Liver (tissue), 9 donors: ENCODE results near the gene S100A11. TPM values are rescaled to one million over a fixed set of nuclear protein-coding genes. Genes with fewer than 3 reads are reported as not detected.

Experiments
- DNase-seq: peaks from one replicate; pipeline ENCODE4 v3.0.0-alpha.2; 2017; ENCODE audit warnings: low spot score
- H3K27ac ChIP-seq, 2 donors: one replicate each; pipeline ENCODE4 v1.7.0; 2013; ENCODE audit warnings: inconsistent platforms in 2 of 2, low read length in 2 of 2, control low read depth in 1 of 2, low read depth in 1 of 2, mild to moderate bottlenecking in 1 of 2
- H3K27me3 ChIP-seq, 4 donors: one replicate each; pipeline versions ENCODE4 v1.6.1 to v1.7.0; 2013; ENCODE audit warnings: low read length in 3 of 4, inconsistent platforms in 1 of 4, mild to moderate bottlenecking in 1 of 4, moderate library complexity in 1 of 4; ENCODE audit not compliant: control insufficient read depth in 4 of 4, insufficient read depth in 4 of 4
- H3K36me3 ChIP-seq, 4 donors: one replicate each; pipeline versions ENCODE4 v1.6.1 to v1.7.0; 2013; ENCODE audit warnings: low read length in 3 of 4, mild to moderate bottlenecking in 3 of 4, low read depth in 1 of 4, moderate library complexity in 1 of 4; ENCODE audit not compliant: control insufficient read depth in 4 of 4, insufficient read depth in 3 of 4
- H3K4me1 ChIP-seq, 4 donors: one replicate each; pipeline versions ENCODE4 v1.6.1 to v1.7.0; 2013; ENCODE audit warnings: low read length in 3 of 4, mild to moderate bottlenecking in 3 of 4, moderate library complexity in 1 of 4; ENCODE audit not compliant: control insufficient read depth in 4 of 4, insufficient read depth in 4 of 4
- H3K4me3 ChIP-seq, 3 donors: one replicate each; pipeline versions ENCODE4 v1.6.1 to v1.7.0; 2013; ENCODE audit warnings: low read length in 3 of 3, control low read depth in 1 of 3, low read depth in 1 of 3, mild to moderate bottlenecking in 1 of 3
- H3K9ac ChIP-seq, 2 donors: one replicate each; pipeline ENCODE4 v1.7.0; 2013; ENCODE audit warnings: low read length in 2 of 2, mild to moderate bottlenecking in 2 of 2, moderate library complexity in 2 of 2, control low read depth in 1 of 2, low read depth in 1 of 2
- H3K9me3 ChIP-seq, 4 donors: one replicate each; pipeline versions ENCODE4 v1.6.1 to v1.7.0; 2013; ENCODE audit warnings: low read length in 3 of 4; ENCODE audit not compliant: control insufficient read depth in 4 of 4
- CTCF ChIP-seq: fragments of 150-350 bp; IDR thresholded peaks from 2 replicates; pipeline ENCODE4 v1.5.1; 2017; ENCODE audit warnings: improper control_type of control experiment, low read depth, low read length; ENCODE audit not compliant: missing input control
- EGR1 ChIP-seq, 2 donors: IDR thresholded peaks; 2 replicates each; pipeline ENCODE4 v1.6.1; 2016 to 2018; ENCODE audit warnings: antibody characterized with exemption in 2 of 2, low read depth in 2 of 2
- FOXA1 ChIP-seq: IDR thresholded peaks from 2 replicates; pipeline ENCODE4 v1.6.1; 2016; ENCODE audit warnings: antibody characterized with exemption
- FOXA2 ChIP-seq: IDR thresholded peaks from 2 replicates; pipeline ENCODE4 v1.6.1; 2016; ENCODE audit warnings: antibody characterized with exemption
- GABPA ChIP-seq, 2 donors: IDR thresholded peaks in 1 of 2; conservative IDR thresholded peaks in 1 of 2; 2 replicates each; pipeline ENCODE4 v1.6.1; 2016; ENCODE audit warnings: antibody characterized with exemption in 2 of 2, mild to moderate bottlenecking in 1 of 2, moderate library complexity in 1 of 2
- HNF4A ChIP-seq, 2 donors: conservative IDR thresholded peaks; 2 replicates each; pipeline ENCODE4 v1.6.1; 2016; ENCODE audit warnings: antibody characterized with exemption in 2 of 2, mild to moderate bottlenecking in 2 of 2
- HNF4G ChIP-seq: IDR thresholded peaks from 2 replicates; pipeline ENCODE4 v1.6.1; 2016; ENCODE audit warnings: antibody characterized with exemption
- JUND ChIP-seq, 2 donors: IDR thresholded peaks; 2 replicates each; pipeline ENCODE4 v1.6.1; 2016; ENCODE audit warnings: antibody characterized with exemption in 2 of 2
- MAX ChIP-seq: IDR thresholded peaks from 2 replicates; pipeline ENCODE4 v1.6.1; 2016; ENCODE audit warnings: antibody characterized with exemption
- NR2F2 ChIP-seq: IDR thresholded peaks from 2 replicates; pipeline ENCODE4 v1.6.1; 2016; ENCODE audit warnings: antibody characterized with exemption
- RAD21 ChIP-seq, 2 donors: IDR thresholded peaks; 2 replicates each; pipeline ENCODE4 v1.6.1; 2016; ENCODE audit warnings: antibody characterized with exemption in 2 of 2, mild to moderate bottlenecking in 2 of 2
- REST ChIP-seq: IDR thresholded peaks from 2 replicates; pipeline ENCODE4 v1.6.1; 2016; ENCODE audit warnings: antibody characterized with exemption, mild to moderate bottlenecking
- RXRA ChIP-seq, 2 donors: IDR thresholded peaks; 2 replicates each; pipeline ENCODE4 v1.6.1; 2017 to 2018; ENCODE audit warnings: antibody characterized with exemption in 2 of 2, mild to moderate bottlenecking in 1 of 2
- SP1 ChIP-seq: IDR thresholded peaks from 2 replicates; pipeline ENCODE4 v1.6.1; 2018; ENCODE audit warnings: antibody characterized with exemption, mild to moderate bottlenecking
- TAF1 ChIP-seq: conservative IDR thresholded peaks from 2 replicates; pipeline ENCODE4 v1.6.1; 2016; ENCODE audit warnings: antibody characterized with exemption, mild to moderate bottlenecking
- YY1 ChIP-seq: IDR thresholded peaks from 2 replicates; pipeline ENCODE4 v1.6.1; 2016; ENCODE audit warnings: antibody characterized with exemption, mild to moderate bottlenecking
- WGBS: extraction: QIAGEN DNeasy Blood & Tissue Kit; methylation state at CpG from one replicate; pipeline ENCODE4 v1.1.7; 2013; 5-methylcytosine and 5-hydroxymethylcytosine counted together
- polyA plus RNA-seq, 2 donors: library from polyadenylated mRNA; stranded (reverse) in 1 of 2; unstranded in 1 of 2; fragments of 200-250 nt in 1 of 2; fragments of >200 nt in 1 of 2; fragmentation: Nextera tagmentation in 1 of 2; extraction: Ambion mirVana in 1 of 2; gene quantifications; one replicate each; pipeline versions ENCODE4 v1.2.1 to v1.2.3, GENCODE V29; 2013 to 2015
- total RNA-seq, 2 donors: library from RNA; depleted of rRNA; stranded (reverse); fragments of >200 nt; gene quantifications; one replicate each; pipeline ENCODE4 v1.2.3, GENCODE V29; 2014
- TF ChIP-seq, protein P1 (sequence below): IDR thresholded peaks from 2 replicates; pipeline ENCODE4 v1.6.1; 2016; ENCODE audit warnings: antibody characterized with exemption
- TF ChIP-seq, protein P2 (sequence below): IDR thresholded peaks from 2 replicates; pipeline ENCODE4 v1.6.1; 2016; ENCODE audit warnings: antibody characterized with exemption
- donor health status: healthy.
- donor health status: healthy.
- donor health status: healthy.
- donor health status: healthy.
- donor health status: healthy.

S100A11 gene
- total and polyA plus RNA-seq, 4 donors, result 9.9 to 76.1 (median 31.0) TPM

GRCh38 chr1:152021569-152021968 lies 15.2 kb downstream of the S100A11 start:
- 87% methylated on average over 7 of the region's 7 CpGs for WGBS
- H3K36me3 ChIP-seq, result no peaks in the 10 kb centered on the region
- H3K4me3 ChIP-seq, result no peak overlapping the region
- DNase-seq, result no peak
- H3K27ac ChIP-seq, result no peak overlapping the region
- H3K27me3 ChIP-seq, result no peaks in the 10 kb centered on the region
- TF ChIP-seq FOXA2, result no peak
- no peak for TF ChIP-seq JUND (IDR thresholded peaks at IDR 0.05)
- TF ChIP-seq, protein P1, sequence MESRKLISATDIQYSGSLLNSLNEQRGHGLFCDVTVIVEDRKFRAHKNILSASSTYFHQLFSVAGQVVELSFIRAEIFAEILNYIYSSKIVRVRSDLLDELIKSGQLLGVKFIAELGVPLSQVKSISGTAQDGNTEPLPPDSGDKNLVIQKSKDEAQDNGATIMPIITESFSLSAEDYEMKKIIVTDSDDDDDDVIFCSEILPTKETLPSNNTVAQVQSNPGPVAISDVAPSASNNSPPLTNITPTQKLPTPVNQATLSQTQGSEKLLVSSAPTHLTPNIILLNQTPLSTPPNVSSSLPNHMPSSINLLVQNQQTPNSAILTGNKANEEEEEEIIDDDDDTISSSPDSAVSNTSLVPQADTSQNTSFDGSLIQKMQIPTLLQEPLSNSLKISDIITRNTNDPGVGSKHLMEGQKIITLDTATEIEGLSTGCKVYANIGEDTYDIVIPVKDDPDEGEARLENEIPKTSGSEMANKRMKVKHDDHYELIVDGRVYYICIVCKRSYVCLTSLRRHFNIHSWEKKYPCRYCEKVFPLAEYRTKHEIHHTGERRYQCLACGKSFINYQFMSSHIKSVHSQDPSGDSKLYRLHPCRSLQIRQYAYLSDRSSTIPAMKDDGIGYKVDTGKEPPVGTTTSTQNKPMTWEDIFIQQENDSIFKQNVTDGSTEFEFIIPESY, result no peak
- TF ChIP-seq HNF4G, result no peak
- no peak for TF ChIP-seq GABPA (IDR thresholded peaks at IDR 0.05 in 1 of 2, conservative IDR thresholded peaks at IDR 0.05 in 1 of 2)
- no peak for TF ChIP-seq EGR1 (IDR thresholded peaks at IDR 0.05; ENCODE audit: low read depth in 2 of 2)
- TF ChIP-seq YY1, result no peak
- TF ChIP-seq, protein P2, sequence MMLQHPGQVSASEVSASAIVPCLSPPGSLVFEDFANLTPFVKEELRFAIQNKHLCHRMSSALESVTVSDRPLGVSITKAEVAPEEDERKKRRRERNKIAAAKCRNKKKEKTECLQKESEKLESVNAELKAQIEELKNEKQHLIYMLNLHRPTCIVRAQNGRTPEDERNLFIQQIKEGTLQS, result no peak
- no peak overlapping the region for H3K9ac ChIP-seq
- H3K4me1 ChIP-seq, result no peaks in the 10 kb centered on the region
- no peaks in the 10 kb centered on the region for H3K9me3 ChIP-seq

- no peak overlapping the region for H3K9ac ChIP-seq
- no peak for TF ChIP-seq RAD21 (IDR thresholded peaks at IDR 0.05)
- TF ChIP-seq, protein P1, result no peak
- TF ChIP-seq GABPA (IDR thresholded peaks at IDR 0.05 in 1 of 2, conservative IDR thresholded peaks at IDR 0.05 in 1 of 2), result no peak
- no peak for TF ChIP-seq YY1
- TF ChIP-seq SP1, result no peak
- no peak for TF ChIP-seq FOXA1
- no peak for TF ChIP-seq HNF4G
- TF ChIP-seq JUND (IDR thresholded peaks at IDR 0.05), result no peak
- no peak for TF ChIP-seq NR2F2
- TF ChIP-seq, protein P2, result no peak
- TF ChIP-seq CTCF, result no peak
- no peak for TF ChIP-seq TAF1
- TF ChIP-seq RXRA (IDR thresholded peaks at IDR 0.05), result no peak
- TF ChIP-seq REST, result no peak
- TF ChIP-seq MAX, result no peak
- no peak for TF ChIP-seq HNF4A (conservative IDR thresholded peaks at IDR 0.05)
- no peak for TF ChIP-seq EGR1 (IDR thresholded peaks at IDR 0.05; ENCODE audit: low read depth in 2 of 2)
- no peak for TF ChIP-seq FOXA2
- no peak overlapping the region for H3K27ac ChIP-seq
- H3K27me3 ChIP-seq, result no peaks in the 10 kb centered on the region
- no peak overlapping the region for H3K4me3 ChIP-seq
- 68% methylated on average over 3 of the region's 3 CpGs for WGBS
- DNase-seq, result no peak
- no peaks in the 10 kb centered on the region for H3K4me1 ChIP-seq
- no peaks in the 10 kb centered on the region for H3K36me3 ChIP-seq
- no peaks in the 10 kb centered on the region for H3K9me3 ChIP-seq
Observed at GRCh38 chr1:152020849-152021248, 16.0 kb downstream of the S100A11 start.
